Mucosa of gallbladder (tissue), 1 donor: ENCODE measurements around the gene ADGRD1. TPM values are rescaled to one million over a fixed set of nuclear protein-coding genes. Genes with fewer than 3 reads are reported as not detected.

Experiments
- DNase-seq: peaks from one replicate; pipeline ENCODE4 v3.0.0-alpha.2; 2020; ENCODE audit warnings: low spot score
- total RNA-seq: library from RNA; stranded (reverse); gene quantifications from one replicate; pipeline ENCODE4 v1.2.1, GENCODE V29; 2021
- donor health status: DM: no; HTN: no; CAD: no.

Gene ADGRD1
- total RNA-seq, 1 donor from 2014 or later = 96.1 TPM

GRCh38 chr12:131159660-131160059 lies 206.0 kb downstream of the ADGRD1 start:
- DNase-seq = no peak

GRCh38 chr12:131162113-131162512 lies 208.4 kb downstream of the ADGRD1 start:
- DNase-seq = no peak

- DNase-seq = no peak
Observed at GRCh38 chr12:131163189-131163738, 209.6 kb downstream of the ADGRD1 start.

- DNase-seq = no peak
Observed at GRCh38 chr12:131164096-131164872, 210.6 kb downstream of the ADGRD1 start.

GRCh38 chr12:131166717-131167116 lies 213.0 kb downstream of the ADGRD1 start:
- DNase-seq = no peak

- peak; percentile 42 for DNase-seq
Observed at GRCh38 chr12:131167334-131167733, 213.6 kb downstream of the ADGRD1 start.

- no peak for DNase-seq
Observed at GRCh38 chr12:131171029-131171428, 217.3 kb downstream of the ADGRD1 start.

- no peak for DNase-seq
Observed at GRCh38 chr12:131174901-131175300, 221.2 kb downstream of the ADGRD1 start.

- DNase-seq = no peak
Observed at GRCh38 chr12:131176266-131176665, 222.6 kb downstream of the ADGRD1 start.

- no peak for DNase-seq
Observed at GRCh38 chr12:131176926-131177325, 223.2 kb downstream of the ADGRD1 start.

- no peak for DNase-seq
Observed at GRCh38 chr12:131177599-131177998, 223.9 kb downstream of the ADGRD1 start.

GRCh38 chr12:131187602-131188001 lies 233.9 kb downstream of the ADGRD1 start:
- DNase-seq = no peak

GRCh38 chr12:131188131-131189050 lies 234.7 kb downstream of the ADGRD1 start:
- DNase-seq = no peak

GRCh38 chr12:131189781-131190180 lies 236.1 kb downstream of the ADGRD1 start:
- DNase-seq = no peak

- no peak for DNase-seq
Observed at GRCh38 chr12:131190965-131191364, 237.3 kb downstream of the ADGRD1 start.

Other genes with a start within 250 kb of the ADGRD1 start
- gene RIMBP2, start 237.6 kb upstream of the ADGRD1 start, total RNA-seq = 1.3 TPM
- gene STX2, start 114.7 kb upstream of the ADGRD1 start, total RNA-seq = 16.2 TPM
- gene RAN, start 81.8 kb upstream of the ADGRD1 start, total RNA-seq = 318 TPM